ELR (cell line): ENCODE measurements around the gene IVD.

Experiments used
- DNase-seq: peaks from one replicate; pipeline ENCODE4 v3.0.0-alpha.2; 2015; ENCODE audit warnings: low read depth

Gene IVD

DNA sequence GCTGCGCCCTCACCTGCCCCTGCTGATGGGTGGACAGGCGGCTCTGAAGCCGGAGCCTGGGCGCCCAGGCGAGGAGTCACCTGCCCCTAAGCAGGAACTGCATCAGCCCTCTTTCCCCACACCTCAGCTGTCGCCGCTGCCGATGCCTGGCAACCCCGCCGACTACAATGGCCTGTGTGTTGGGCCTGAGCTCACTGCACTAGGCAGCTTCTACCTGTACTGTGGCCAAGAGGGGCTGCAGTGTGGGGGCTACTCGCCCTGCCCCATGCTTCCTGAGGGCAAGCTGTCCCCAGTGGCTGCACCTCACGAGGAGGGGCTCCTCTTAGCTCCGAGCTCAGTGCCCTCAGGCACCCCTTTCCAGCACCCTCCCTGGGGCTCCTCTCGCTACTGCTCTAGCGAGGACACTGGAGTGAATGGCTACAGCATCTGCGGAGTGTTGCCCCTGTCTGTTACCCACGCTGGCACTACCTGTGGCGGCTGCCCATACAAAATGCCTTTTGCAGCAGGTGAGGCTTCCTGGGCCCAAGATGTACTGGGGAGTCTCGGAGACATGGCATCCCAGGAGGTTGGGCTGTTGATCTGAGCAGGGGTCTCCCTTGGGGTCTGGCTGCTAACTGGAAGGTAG is 53.9 kb downstream of the IVD start:
- no peak for DNase-seq

DNA sequence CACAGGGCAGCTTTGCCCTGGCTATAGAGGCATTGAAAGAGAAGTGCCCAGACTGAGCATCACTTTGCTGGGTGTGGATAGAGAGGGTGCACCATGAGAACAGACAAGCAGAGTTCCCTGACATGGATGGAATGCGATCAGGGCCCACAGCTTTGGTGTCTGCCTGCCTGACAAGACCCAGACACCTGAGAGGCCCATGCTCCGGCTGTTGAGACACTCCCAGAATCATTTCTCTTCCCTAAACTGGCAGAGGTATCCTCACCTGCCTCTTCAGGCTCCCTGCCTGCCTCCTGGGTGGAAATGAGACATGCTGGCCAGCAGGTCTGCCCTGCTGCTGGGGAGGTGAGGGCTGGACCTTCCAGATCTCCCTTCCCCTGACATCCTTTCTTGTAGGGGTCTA is 54.8 kb downstream of the IVD start:
- no peak for DNase-seq

DNA sequence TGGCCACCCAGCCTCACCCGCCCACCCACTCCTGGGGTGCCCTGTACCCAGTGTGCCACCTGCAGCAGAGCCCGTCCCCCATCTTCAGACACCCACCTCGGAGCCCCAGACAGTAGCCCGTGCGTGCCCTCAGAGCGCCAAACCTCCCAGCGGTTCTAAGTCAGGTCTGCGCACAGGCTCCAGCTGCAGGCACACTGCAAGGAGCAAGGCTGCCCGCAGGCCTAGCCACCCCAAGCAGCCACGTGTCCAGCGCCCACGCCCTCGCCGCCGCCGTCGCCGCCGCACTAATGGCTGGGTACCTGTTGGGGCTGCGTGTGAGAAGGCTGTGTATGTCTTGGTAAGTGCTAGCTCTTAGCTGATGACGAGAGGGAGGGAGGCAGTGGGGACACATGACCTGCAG is 56.4 kb downstream of the IVD start:
- no peak for DNase-seq

DNA sequence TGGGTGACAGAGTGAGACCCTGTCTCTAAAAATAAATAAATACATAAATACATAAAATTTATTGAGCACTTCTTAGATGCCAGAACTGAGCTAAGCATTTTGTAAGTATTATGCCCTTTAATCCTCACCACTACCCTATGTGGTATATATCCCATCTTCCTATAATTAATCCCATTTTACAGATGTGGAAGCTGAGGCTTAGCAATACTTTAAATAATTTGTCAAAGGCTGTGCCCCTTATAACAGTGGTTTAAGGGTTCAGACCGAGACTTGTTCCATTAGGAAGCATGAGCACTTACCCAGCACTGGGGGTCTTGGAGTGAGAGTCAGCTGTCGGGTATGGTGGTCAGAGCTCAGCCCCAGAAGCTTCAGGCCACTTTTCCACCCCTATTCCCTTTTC is 57.7 kb downstream of the IVD start:
- DNase-seq, result no peak

DNA sequence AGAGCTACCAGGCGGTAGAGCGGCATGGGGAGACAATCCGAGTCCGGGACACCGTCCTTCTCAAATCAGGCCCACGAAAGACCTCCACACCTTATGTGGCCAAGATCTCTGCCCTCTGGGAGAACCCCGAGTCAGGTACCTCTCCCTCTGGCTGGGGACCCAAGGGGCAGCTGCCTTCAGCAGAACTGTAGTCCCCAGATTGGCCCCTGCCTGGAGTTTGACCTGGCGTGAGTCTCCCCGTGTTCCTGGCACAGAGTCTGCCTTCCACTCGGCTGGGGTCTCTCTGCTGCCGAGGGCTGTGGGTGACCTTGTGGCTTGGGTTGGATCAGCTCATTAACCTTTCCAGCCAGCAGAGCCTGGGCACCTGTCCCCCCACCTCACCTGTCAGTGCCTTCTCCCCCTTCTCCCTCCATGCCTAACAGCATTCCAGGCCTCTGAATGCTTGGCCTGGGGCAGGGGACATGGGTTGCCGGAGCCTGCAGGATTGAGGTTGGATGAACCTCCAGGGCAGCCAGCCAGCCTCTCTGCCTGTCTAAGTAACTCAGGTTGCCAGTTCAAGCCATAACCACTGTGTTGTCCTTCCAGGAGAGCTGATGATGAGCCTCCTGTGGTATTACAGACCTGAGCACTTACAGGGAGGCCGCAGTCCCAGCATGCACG is 58.4 kb downstream of the IVD start:
- no peak for DNase-seq

DNA sequence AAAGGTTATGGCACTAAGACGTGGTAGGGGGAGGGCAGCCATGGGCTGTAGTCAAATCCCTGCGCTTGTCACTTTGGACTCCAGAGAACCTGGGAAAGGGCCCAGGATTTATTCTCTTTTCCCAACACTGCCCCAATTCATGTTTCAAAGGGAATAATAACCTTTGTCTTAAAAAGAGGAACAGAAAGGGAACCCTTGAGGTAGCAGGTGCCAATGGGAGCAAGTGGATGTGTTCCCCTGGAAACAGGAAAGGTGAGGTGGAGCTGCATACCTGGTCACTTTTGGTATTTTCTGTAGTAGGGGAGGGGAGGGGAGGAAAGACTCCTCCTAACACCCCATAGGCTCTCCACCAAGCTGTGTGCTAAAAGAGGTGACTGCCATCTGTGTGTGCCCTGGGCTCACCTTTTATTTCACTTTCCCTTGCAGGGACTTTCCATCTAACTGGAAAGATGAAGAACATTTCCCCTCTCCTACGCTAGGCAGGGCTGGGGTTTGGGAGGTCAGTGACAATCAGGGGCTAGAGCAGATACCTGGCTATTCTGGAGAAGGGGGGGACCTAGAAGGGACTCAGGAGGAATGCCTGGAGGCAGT is 59.1 kb downstream of the IVD start:
- DNase-seq, result no peak

DNA sequence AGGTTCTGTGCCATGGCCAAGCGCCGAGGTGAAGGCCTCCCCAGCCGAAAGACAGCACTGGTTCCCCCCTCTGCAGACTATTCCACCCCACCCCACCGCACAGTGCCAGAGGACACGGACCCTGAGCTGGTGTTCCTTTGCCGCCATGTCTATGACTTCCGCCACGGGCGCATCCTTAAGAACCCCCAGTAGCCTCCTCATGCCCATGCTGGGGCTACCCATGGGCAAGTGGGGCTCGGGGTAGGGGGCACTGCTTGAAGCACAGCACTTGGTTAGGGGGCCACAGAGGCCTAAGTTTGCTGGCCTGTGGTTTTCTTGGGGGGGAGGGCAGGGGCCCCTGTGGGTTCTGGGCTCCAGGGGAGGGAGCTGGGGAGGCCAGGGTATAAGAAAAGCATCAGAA is 60.3 kb downstream of the IVD start:
- no peak for DNase-seq

DNA sequence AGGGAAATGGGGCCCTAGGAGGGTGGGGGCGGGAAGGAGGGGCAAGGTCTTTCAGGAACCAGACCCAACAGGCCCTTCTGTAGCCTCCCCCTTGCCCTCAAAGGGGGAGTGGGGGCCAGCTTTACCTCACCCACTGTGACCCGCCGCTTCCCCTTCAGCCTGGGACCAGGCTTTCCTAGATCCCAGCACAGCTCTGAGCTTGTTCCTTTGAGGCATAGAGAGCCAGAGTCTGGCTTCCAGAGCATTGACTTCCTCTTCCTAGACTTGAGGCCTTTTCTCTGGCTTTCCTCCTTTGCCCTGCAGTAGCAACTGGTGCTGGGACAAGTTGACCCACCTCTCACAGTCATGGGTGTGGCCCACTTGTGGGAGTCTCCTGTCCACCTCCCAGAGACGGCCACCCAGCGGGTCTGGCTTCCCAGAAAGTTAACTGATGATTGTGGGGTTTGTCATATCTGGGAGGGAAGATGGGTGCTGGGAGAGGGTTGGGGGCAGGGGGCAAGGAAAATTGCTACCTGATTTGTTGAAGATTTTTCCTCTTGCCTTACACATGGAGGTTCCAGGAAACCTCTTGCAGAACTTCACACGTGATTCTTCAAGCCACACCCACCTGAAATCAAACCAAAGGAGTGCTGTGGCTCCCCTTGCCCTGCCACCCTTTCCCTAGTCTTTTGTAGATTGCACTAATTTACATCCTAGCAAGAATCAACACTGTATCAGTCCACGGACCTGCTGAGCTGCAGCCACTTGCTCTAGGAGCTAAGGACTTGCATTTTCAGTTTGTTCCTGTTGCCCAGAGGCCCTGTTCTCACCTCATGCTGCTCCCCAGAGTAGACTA is 61.0 kb downstream of the IVD start:
- no peak for DNase-seq

DNA sequence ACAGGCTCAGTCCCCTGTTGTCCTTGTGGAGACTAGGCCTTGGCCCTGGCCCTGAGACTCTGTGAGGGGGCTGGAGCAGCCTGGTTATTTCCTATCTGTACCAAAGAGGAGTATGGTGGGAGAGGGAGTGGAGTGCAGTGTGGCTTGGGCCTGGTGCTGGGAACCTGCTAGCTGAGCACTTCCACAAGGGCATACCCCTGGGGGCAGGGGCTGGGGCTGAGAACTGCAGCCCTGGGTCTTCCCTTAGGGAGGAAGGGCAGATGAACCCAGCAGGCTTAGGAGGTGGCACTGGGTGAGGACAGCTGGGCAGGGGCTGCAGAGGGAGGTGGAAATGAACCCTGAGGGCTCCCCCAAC is 61.6 kb downstream of the IVD start:
- DNase-seq, result no peak

DNA sequence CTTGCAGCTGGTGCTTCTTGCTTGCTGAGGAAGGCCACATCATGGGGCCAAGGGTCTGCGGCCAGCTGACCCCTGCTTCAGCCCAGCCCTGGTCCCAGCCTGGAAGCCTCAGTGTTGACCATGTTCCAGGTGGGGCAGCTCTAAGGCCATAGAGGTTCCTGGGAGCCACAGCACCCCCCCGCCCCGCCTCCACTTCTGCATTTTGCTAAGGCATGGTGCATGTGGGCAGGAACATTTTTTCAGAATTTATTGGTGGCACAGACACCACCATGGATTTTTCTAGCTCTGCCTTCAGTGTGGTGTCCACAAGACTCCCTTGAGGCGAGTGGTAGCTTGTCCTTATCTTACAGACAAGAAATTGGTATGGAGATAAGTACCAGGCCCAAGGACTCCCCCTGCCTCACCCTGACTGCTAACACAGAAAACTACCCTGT is 63.3 kb downstream of the IVD start:
- DNase-seq, result no peak

DNA sequence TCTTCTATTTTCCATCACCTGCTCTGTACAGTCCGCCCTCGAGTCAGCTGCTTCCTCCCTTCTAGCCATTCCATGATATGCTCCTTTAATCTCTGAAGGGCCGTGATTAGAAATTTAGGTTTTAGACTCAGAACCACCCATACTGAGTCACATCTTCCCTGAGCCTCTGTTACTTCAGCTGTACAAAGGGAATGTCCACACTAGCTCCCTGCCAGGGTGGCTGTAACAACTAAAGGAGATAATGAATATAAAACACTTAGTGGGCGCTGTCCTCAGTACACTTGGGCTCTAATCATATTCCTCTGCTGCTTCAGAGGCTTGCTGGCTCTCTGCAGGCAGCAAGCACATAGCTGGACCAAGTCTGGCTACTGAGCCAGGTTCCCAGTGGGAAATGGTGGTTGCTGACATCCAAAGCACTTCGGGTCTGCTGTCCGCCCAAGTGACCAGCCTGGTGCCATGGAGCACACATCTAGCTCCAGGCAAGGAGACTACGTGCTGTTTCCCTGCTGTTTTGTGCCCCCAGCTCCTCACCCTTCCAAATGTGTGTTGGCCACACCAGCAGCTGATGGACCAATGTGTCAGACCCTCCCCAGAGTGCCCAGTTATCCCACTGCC is 64.3 kb downstream of the IVD start:
- peak; percentile 4 for DNase-seq

DNA sequence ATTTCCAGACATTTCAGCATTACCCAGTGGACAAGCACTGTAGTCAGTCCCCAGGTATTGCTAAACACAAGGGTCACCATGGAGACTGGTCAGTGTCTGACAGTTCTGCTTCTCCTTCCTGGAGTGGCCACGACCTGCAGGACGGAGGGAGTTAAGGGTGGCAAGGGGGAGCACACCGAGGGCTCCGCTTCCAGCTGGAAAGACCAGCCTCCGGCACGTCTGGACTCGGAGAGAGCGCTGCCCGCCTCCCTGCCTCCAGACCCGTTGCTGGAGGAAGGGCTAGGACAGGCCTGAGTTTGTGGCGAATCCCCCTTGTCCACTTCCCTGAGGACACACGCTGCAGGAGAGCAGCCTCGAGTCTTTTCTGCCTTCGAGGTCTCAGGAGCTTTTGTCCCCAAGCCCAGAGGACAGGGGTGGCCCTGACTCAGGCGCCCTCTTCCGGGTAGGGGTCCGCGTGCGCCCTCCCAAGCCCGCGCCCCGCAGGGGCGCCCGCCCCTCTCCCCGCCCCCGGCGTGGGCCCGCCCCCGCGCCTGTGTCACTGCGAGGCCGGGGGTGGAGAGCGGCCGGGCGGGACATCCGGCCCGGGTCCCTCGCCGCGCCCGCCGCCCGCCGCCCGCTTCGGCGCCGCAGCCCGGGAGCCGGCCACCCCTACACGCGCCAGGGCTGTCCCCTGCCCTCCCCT is 65.0 kb downstream of the IVD start, which contains the start of gene CHST14:
Gene CHST14, plus strand, starts transcription at position 562 of the 682 bp plus-strand sequence. CDS start 230 bp downstream, outside the sequence.
- peak; percentile 59 for DNase-seq
